GM18520 (cell line): ENCODE results near the gene GLT8D2.

Source experiments
- ATAC-seq: cut with Tn5 transposase; IDR thresholded peaks from one replicate; pipeline ENCODE4 v1.9.1; 2021; ENCODE audit not compliant: unreplicated experiment

GLT8D2 gene

GRCh38 chr12:103955811-103956508 is 94.0 kb downstream of the GLT8D2 start:
- no peak for ATAC-seq

- ATAC-seq: no peak
Measured at GRCh38 chr12:103952497-103952896, 97.5 kb downstream of the GLT8D2 start.

GRCh38 chr12:103948746-103949406 is 101.1 kb downstream of the GLT8D2 start:
- no peak for ATAC-seq

GRCh38 chr12:103947871-103948555 is 102.0 kb downstream of the GLT8D2 start:
- ATAC-seq: no peak

- ATAC-seq: no peak
Measured at GRCh38 chr12:103944964-103945363, 105.0 kb downstream of the GLT8D2 start.
